GM20431 (cell line): ENCODE results near the gene PLEKHA5.

Experiments
- in situ Hi-C: fragments of 300-500 bp; cut with MseI, MboI; formaldehyde crosslinking; loops from one replicate; pipeline ENCODE4 v1.15.0; 2020; ENCODE audit warnings: low sequenced_read_pairs; ENCODE audit not compliant: unreplicated experiment

The PLEKHA5 gene

DNA sequence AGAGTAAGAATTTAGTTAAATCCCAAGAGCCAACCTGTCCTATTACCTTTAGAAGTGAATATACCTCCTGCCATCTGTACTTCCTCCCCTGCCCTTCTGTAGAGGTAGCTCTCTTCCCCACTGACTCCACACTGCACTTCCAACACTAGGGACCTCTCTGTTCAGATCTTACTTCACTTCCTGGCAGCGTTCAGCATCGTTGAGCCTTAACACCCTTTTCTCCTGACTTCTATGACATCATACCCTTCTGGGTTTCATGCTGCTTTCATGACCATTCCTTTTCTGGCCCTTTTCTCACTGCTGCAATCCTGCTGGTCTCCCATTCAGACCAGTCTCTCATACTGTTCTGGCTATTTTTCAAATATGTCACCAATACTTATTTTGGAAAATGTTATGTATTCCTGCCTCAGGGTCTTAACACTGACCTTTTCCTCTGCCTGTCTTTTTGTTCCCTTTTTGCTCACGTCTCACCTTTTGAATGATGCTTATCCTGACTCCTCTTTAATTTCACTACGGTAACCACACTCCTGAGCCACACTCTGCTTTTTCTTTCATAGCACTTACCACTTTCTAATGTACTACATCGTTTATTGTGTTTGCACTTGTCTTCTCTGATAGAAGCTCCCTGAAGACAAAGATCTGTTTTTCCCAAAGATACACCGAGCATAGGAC lies 67.6 kb downstream of the PLEKHA5 start:
- in situ Hi-C loops = no loop called here

DNA sequence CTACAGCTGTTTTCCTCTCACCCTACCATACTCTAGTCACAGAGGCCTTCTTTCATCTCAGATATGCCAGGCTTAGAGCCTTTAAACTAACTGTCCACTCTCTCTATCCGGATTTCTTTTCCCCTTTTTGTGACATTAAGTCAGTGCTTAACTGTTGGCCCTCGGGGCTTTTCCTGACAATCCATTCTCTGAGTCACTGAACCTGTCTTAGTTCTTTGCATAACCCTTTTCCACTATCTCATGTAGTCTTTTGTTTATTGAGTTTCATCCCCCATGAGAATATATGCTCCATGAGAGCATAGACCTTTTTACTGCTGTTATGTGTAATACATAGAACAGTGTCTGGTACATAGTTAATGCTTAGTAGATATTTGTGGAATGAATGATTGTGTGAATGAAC lies 68.7 kb downstream of the PLEKHA5 start:
- in situ Hi-C loops = no loop called here

DNA sequence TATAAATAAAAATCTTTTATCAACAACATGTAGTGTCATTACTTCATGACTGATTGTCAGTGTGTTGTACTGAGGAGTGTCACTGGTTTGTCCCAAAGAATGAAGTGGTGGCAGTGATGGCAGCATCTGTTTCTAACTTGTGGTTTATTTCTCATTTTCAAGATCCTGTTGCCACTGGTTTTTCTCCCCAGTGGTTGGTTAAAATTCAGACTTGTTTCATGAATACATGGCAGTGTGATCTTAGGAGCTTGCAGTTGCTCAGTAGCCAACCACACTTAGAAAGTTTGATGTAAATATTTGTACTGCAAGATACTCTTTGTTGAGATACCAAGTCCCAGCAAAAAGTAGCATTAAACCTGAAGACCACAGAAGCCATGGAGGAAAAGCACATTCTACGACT lies 69.8 kb downstream of the PLEKHA5 start:
- in situ Hi-C loops = no loop called here

DNA sequence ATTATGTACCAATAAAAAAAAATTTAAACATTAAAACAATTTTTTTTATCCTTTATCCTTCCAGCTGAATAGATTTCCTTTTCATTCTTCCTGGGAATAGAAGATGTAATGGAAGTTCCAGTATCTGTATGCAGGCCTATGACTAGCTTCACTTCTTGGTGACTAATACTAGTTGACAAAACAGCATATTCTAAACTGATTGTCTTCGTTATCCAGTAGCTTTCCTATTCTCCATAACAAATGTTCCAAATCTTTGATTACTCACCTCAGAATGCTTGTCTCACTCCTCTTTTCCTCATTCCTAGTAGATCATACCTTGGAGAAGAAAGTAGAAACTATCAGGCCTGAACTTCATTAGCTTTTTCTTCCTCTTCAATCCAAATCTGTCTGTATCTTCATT lies 70.7 kb downstream of the PLEKHA5 start:
- in situ Hi-C loops = no loop called here

DNA sequence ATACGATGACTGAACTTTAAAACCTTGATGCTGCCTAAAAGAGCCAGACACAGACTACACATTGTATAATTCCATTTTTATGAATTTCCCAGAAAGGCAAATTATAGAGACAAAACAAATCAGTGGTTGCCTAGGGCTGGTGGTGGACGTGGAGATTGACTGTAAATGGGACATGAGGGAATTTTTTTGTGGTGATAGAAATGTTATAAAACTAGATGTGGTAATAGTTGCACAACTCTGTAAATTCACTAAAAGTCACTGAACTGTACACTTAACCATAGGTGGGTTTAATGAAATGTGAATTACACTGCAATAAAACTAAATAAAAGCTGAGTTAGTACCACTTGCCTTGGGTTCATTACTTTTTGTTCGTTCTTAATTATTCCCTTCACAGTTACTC lies 72.1 kb downstream of the PLEKHA5 start:
- in situ Hi-C loops = no loop called here

DNA sequence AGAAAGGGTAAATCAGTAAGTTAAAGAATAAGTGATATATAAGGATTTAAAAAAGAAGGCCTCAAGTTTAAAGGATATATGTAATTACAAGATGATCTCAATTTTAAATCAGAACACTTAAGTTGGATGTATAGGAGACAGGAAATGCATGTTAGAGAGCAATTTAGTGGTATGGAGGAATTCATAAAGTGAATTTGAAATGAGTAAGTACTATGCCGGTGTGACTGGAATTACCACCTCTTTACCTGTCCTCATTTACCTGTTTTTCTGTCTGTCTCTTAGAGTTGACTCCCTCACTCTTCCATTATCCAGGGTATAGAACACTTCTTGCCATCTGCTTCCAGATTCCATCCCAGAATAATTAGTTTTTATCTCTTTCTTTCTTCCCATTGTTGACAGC lies 73.5 kb downstream of the PLEKHA5 start:
- in situ Hi-C loops = no loop called here

DNA sequence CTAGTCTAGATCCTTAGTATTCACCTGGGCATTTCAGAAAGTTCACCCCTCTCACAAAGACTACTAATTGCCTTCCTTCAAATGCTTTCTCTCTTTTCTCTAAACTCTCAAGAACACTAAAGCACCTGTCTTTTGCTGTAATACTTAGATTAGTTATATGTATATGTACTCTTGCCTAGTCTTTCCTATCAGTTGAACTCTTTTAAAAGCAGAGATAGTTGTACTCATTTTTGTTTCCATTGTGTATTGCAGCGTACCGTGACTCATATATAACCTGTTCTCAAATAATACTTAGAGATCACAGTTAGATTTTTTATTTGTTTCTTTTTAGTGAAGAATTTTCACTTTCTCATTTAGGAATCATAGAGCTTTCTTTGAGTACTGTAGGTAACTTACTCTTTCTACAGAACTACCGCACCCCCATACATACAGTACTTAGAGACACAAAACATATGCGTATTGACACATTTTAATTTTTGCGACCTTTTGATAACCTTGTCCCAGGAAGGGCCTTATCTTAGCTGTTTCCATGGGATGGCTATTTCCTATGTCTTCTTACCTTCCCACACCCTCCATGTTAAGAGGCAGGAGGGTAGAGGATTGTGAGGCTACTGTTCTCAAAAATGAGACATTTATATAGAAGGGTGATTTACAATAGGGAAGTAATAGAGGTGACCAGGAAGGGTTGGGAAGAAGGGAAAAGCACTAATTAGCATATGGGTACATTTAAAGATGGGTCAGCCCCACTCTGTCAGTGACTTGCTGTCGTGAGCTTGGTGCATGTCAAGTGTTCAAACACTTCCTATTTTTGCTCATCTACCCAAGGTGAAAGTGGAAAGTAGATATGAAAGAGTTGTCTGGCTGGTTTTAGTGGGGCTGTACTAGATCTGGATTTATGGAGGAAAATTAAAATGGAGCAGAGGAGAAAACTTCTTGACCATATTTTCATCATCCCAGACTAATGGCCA lies 74.3 kb downstream of the PLEKHA5 start:
- in situ Hi-C loops = no loop called here

- in situ Hi-C loops = no loop called here
Measured at GRCh38 chr12:19205120-19205519, 75.6 kb downstream of the PLEKHA5 start.

- in situ Hi-C loops = no loop called here
Measured at GRCh38 chr12:19206493-19207077, 77.1 kb downstream of the PLEKHA5 start.

GRCh38 chr12:19208456-19208855 lies 78.9 kb downstream of the PLEKHA5 start:
- in situ Hi-C loops = no loop called here

GRCh38 chr12:19209661-19210060 lies 80.1 kb downstream of the PLEKHA5 start:
- in situ Hi-C loops = no loop called here

DNA sequence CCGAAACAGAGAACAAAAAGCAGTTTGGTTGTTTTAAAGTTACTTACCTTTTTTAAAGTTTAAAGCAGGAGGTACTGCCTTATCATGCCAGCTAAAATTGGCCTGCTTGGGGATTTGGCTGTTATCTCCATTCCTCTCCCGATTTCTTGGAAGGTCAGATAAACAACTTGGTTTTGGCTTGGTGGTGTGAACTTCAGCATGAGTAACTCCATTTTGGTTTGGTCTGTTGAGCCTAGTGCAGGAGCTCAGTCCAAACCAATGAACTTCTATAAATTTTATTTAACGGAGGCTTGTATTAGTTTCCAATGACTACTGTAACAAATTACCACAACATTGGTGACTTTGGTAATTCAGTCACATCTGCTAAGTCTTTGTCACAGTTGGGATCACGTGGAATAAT lies 82.3 kb downstream of the PLEKHA5 start:
- in situ Hi-C loops = no loop called here

DNA sequence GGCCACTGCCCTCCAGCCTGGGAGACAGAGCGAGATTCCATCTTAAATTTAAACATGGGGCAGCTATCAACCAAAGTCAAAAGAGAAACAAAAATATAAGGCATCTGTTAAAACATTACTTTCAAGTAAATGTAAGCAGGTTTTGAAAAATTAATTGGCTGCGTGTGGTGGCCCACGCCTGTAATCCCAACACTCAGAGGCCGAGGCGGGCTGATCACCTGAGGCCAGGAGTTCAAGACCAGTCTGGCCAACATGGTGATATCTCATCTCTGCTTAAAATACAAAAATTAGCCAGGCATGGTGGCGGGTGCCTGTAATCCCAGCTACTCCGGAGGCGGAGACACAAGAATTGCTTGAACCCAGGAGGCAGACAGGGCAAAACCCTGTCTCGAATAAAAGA lies 82.7 kb downstream of the PLEKHA5 start:
- in situ Hi-C loops = no loop called here

DNA sequence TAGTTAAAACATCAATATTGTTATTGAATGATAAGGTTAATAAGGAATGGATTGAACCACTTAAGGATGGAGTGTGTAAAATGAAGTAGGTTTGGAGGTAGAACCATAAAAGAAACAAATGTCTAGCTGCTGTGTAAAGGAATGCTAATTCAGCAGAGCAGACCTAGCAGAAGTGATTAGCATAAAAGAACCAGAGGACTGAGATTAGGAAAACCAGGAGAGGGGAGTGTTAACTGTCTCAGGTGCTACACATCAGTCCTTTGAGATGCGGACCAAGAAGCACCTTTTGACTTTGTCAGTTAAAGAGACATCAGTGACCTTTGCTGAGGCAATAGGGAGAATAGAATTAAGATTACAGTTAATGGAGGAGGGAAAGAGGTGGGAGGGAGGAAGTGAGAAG lies 84.5 kb downstream of the PLEKHA5 start:
- in situ Hi-C loops = no loop called here

DNA sequence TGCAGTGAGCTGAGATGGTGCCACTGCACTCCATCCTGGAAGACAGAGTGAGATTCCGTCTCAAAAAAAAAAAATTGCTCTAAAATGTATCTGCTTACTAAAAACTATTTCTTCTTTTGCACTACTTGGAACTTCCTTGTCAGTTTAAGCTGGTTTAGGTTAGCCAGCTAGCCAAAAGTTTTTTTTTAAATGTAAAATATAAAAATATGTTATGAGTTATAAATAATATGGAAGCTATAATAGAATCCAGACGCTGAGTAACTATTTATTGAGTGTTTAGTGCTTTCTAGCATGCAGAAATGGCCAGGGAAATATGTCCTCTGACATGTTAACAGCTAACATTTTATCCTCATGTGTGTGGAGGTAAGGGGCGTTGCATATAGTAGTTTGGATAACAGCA lies 85.6 kb downstream of the PLEKHA5 start:
- in situ Hi-C loops = no loop called here

GRCh38 chr12:19217446-19217845 lies 87.9 kb downstream of the PLEKHA5 start:
- in situ Hi-C loops = no loop called here

- in situ Hi-C loops = no loop called here
Measured at GRCh38 chr12:19220205-19220604, 90.7 kb downstream of the PLEKHA5 start.

DNA sequence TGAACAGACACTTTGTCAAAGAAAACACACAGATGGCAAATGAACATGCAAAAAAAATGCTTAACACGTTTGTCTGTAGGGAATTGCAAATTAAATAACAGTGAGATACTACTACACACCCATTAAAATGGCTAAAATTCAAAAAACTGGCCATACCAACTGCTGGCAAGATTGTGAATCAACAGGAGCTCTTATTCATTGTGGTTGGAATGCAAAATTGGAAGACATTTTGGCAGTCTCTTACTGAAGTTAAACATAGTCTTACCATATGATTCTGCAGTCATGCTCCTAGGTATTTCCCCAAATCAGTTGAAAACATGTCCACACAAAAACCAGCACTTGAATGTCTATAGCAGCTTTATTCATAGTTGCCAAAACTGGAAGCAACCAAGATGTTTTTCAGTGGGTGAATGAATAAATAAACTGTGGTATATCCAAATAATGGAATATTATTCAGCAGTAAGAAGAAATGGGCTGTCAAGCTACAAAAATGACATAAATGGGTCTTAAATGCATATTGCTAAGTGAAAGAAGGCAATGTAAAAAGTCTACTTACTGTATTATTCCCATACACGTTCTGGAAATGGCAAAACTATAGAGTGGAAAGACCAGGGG lies 91.4 kb downstream of the PLEKHA5 start:
- in situ Hi-C loops = no loop called here

- in situ Hi-C loops = no loop called here
Measured at GRCh38 chr12:19222558-19222957, 93.0 kb downstream of the PLEKHA5 start.

- in situ Hi-C loops = no loop called here
Measured at GRCh38 chr12:19223018-19223417, 93.5 kb downstream of the PLEKHA5 start.

GRCh38 chr12:19223695-19224094 lies 94.2 kb downstream of the PLEKHA5 start:
- in situ Hi-C loops = no loop called here
